Mesothelial cell of epicardium (in vitro differentiated cells): Measurements from ENCODE around the gene MUSK. TPM values are rescaled to one million over a fixed set of nuclear protein-coding genes. Genes with fewer than 3 reads are reported as not detected.
A peak's percentile ranks its signal among the peaks of the same experiment; 100 is the strongest.

Experiments used
- DNase-seq, 2 experiments: peaks; one replicate each; pipeline ENCODE4 v3.0.0; 2021; ENCODE audit warnings: low spot score in 2 of 2; ENCODE audit not compliant: unreplicated experiment in 2 of 2
- H3K27ac Mint-ChIP-seq: 2 replicates; pipeline ENCODE4 v1.8.0; 2021; ENCODE audit warnings: mixed read lengths
- H3K27me3 Mint-ChIP-seq: 2 replicates; pipeline ENCODE4 v1.8.0; 2021; ENCODE audit warnings: low read depth, mixed read lengths
- H3K36me3 Mint-ChIP-seq: 2 replicates; pipeline ENCODE4 v1.8.0; 2021; ENCODE audit warnings: mixed read lengths
- H3K4me1 Mint-ChIP-seq: 2 replicates; pipeline ENCODE4 v1.8.0; 2021; ENCODE audit warnings: mixed read lengths
- H3K4me3 Mint-ChIP-seq: 2 replicates; pipeline ENCODE4 v1.8.0; 2021; ENCODE audit warnings: mild to moderate bottlenecking, moderate library complexity, mixed read lengths
- H3K9me3 Mint-ChIP-seq: 2 replicates; pipeline ENCODE4 v1.8.0; 2021; ENCODE audit warnings: mixed read lengths
- CTCF ChIP-seq: fragments of 200-600 bp; sonication (generic); IDR thresholded peaks from one replicate; pipeline ENCODE4 v1.5.0; 2021; ENCODE audit warnings: antibody characterized with exemption; ENCODE audit not compliant: unreplicated experiment
- total RNA-seq: library from RNA; stranded (reverse); gene quantifications from 3 replicates; pipeline ENCODE4 v1.2.1, GENCODE V29; 2021

MUSK gene
- total RNA-seq, 1 donor from 2014 or later: 0.09 TPM

GRCh38 chr9:110846215-110846614, 177.6 kb downstream of the MUSK start:
- Mint-ChIP-seq H3K9me3 (peaks cover 4% of the 10 kb centered on the region), H3K4me1 (peaks cover 17% of the 10 kb centered on the region), H3K27me3 (no peaks in the 10 kb centered on the region), H3K36me3 (no peaks in the 10 kb centered on the region), H3K27ac (no peak overlapping the region), H3K4me3 (no peak overlapping the region)
- TF ChIP-seq CTCF: no peak
- DNase-seq: no peak

- peak overlapping the region; percentile 74 for H3K27ac Mint-ChIP-seq
- no peak for DNase-seq
- no peaks in the 10 kb centered on the region for H3K27me3 Mint-ChIP-seq
- peaks cover 17% of the 10 kb centered on the region for H3K4me1 Mint-ChIP-seq
- no peaks in the 10 kb centered on the region for H3K36me3 Mint-ChIP-seq
- H3K9me3 Mint-ChIP-seq: peaks cover 4% of the 10 kb centered on the region
- TF ChIP-seq CTCF: no peak
- no peak overlapping the region for H3K4me3 Mint-ChIP-seq
These were observed 179.1 kb downstream of the MUSK start for GRCh38 chr9:110847671-110848070.

GRCh38 chr9:110850401-110851135, 182.0 kb downstream of the MUSK start:
- TF ChIP-seq CTCF: no peak
- no peak for DNase-seq
- H3K4me3 Mint-ChIP-seq: no peak overlapping the region
- H3K4me1 Mint-ChIP-seq: peaks cover 15% of the 10 kb centered on the region
- no peaks in the 10 kb centered on the region for H3K27me3 Mint-ChIP-seq
- no peak overlapping the region for H3K27ac Mint-ChIP-seq
- H3K9me3 Mint-ChIP-seq: peaks cover 26% of the 10 kb centered on the region
- H3K36me3 Mint-ChIP-seq: peaks cover 5% of the 10 kb centered on the region

Other genes starting within 250 kb of the MUSK start
- 44.5 to 47.2 TPM (median 45.2 TPM) in 3 replicates for gene SVEP1, start 89.0 kb upstream of the MUSK start, total RNA-seq